SH-SY5Y (cell line): ENCODE data around the gene DCUN1D5.

Source experiments
- GATA2 ChIP-seq: IDR thresholded peaks from 2 replicates; pipeline ENCODE4 v1.6.1; 2011; ENCODE audit warnings: mild to moderate bottlenecking, low read depth, low read length
- GATA3 ChIP-seq: IDR thresholded peaks from 2 replicates; pipeline ENCODE4 v1.6.1; 2011; ENCODE audit warnings: low read depth, mild to moderate bottlenecking, low read length, moderate library complexity

GRCh38 chr11:103055221-103055890 lies 36.6 kb downstream of the DCUN1D5 start:
- TF ChIP-seq GATA2 (no peak), GATA3 (no peak)
